Effector CD8-positive, alpha-beta T cell (primary cell): Measurements from ENCODE around the gene SRPX.

Experiments
- DNase-seq: peaks from one replicate; lab custom pipeline; 2025; lab: John Stamatoyannopoulos, UW
- total RNA-seq, 4 experiments: gene quantifications; one replicate each; lab custom pipeline; 2026; lab: John Stamatoyannopoulos, UW

The SRPX gene, protein sequence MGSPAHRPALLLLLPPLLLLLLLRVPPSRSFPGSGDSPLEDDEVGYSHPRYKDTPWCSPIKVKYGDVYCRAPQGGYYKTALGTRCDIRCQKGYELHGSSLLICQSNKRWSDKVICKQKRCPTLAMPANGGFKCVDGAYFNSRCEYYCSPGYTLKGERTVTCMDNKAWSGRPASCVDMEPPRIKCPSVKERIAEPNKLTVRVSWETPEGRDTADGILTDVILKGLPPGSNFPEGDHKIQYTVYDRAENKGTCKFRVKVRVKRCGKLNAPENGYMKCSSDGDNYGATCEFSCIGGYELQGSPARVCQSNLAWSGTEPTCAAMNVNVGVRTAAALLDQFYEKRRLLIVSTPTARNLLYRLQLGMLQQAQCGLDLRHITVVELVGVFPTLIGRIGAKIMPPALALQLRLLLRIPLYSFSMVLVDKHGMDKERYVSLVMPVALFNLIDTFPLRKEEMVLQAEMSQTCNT
- total RNA-seq = 0 to 0.54 (median 0) reads per million in 4 experiments

DNA sequence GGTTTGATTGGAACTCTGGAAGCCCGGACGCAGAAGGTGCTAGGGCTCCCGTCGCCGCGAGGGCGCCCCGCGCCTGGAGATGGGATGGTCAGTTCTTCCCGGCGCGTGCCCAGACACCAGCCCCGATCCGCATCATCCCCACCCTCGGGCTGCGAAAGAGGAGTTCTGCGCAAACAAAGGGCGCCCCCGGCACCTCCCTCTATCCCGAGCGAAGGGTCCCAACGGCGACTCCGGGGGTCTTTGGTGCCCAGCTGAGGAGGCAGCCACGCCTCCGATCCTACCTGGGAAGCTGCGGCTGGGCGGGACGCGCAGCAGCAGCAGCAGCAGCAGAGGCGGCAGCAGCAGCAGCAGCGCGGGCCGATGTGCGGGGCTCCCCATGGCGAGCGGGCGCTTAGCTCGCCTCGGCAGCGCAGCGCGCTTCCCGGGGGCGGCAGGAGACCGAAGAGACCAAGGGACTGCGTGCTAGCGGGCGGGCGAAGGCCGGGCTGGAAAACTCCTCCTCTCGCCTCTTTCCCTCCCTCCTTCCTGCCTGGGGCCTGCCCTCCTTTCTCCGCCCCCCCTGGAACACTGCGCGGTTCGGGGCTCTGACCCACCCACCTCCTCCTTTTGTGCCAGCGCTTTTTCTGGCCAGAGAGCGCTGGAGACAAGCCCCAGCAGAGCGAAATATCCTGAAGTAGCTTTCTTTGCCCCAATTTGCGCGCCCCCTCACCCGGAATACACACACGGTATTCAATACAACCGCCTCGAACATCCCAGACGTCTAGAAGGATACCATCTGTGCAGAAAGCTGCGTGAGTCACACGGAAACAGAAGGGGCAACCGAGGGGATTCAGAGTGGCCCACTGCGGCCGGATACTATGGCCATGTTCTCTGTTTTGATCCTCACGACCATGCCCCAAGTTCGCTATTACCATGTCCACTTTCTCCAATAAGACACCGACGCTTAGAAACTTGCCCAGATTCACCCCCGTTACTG, at the start of gene SRPX:
Gene SRPX, minus strand, starts transcription at position 457 of the 976 bp plus-strand sequence. Its CDS starts 79 bp downstream, at position 378.
- no peak for DNase-seq

DNA sequence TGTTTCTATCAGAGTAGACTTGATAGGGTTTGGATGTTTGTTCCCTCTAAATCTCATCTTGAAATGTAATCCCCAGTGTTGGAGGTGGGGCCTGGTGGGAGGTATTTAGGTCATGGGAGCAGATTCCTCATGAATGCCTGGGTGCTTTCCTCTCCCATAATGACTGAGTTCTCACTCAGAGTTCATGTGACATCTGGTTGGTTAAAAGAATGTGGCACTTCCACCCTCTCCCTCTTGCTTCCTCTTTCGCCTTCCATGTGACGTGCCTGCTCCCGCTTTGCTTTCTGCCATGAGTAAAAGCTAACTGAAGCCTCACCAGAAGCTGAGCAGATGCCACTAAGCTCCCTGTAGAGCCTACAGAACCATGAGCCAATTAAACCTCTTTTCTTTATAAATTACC, 47.3 kb upstream of the SRPX start:
- DNase-seq = no peak

DNA sequence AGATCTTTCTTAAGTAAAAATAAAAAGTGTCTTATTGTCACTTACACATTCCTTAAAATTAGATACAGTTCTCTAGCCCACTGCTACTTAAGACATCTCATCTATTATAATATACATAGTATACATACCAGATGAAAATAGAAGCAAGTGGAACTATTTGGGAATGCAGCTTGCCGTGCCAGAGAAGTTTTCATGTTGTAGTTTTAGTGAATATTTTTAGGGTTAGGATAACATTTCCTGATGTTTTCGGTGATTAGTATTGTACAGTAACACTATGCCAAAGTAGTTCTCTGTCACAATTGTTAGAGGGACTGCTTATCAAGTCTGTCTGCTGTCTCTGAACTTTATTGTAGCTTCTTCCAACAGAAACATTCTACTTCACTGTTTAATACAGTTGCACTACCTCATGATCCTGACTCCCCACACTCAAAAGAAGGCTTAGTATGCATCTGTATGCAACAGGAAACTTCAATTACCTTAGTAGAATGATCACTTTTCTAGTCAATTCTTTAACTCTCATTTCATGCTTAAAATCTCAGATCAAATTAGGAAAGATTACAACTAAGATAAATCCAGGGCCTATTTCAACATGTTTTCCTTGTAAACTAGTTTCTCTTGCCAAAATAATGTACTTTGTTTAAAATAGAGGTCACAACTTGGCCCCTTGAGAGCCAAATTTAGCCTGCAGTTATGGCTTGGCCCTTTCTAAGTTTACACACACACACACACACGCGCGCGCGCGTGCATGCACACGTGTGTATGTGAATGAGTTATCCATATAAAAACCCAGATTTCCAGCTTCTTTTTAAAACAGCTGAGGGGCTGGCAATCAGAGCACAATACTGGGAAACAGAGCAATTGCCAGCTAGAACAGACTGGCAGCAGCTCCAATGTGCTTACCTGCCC, 42.3 kb upstream of the SRPX start:
- no peak for DNase-seq

DNA sequence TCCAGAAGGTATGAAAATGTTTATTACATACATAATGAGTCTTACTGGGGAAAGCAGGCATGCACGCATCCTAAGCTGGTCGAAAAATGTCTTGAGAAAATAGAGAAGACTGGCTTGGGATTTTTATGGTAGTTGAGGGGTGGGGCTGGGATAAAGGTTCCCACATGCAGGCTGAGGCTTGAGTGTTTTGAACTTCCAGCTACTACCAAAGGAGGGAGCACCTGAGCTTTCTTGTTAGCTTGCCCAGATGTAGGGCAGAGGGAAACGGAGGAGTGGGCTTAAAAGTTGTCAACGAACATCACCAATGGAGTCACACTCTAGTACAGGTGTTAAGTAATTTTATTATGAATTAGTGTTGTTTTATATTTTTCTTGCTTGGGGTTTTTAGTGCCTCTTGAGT, 39.6 kb upstream of the SRPX start:
- DNase-seq = no peak

DNA sequence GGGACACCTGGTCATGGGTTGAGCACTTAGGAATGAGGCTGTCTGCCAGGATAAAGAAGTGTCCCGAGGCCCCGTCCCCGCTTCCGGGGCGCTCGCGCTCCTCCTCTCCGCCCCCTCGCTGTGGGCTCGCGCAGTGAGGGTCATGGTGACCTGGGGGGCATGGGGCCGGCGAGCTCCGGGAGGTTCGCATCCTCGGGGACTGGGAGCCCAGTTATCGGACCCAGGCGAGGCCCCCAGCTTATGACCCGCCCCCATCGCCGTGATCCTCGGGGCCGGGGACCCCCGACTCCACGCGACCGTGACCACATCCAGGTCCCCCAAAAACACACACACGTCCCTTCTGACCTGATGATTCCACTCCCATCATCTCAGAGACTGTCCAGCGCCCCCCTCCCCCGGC, 35.3 kb upstream of the SRPX start:
- no peak for DNase-seq

DNA sequence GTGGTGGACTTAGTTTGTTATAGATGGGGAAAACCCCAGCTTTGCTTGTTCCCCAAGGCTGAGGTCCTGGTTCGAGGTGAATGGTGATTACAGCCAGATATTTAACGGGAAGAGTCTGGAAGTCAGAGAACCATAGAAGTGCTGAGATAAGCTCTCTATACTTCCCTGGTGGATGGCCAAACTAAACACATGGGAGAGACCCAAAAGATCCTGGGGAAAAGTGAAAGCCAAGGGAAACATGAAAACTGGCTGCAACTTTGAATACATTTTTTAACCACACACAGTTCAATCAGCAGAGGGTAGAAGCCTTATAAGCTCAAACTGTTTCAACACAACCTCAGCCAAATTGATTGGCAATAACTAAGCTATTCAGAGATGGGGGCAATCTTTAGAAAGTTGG, 29.3 kb upstream of the SRPX start:
- DNase-seq = no peak

DNA sequence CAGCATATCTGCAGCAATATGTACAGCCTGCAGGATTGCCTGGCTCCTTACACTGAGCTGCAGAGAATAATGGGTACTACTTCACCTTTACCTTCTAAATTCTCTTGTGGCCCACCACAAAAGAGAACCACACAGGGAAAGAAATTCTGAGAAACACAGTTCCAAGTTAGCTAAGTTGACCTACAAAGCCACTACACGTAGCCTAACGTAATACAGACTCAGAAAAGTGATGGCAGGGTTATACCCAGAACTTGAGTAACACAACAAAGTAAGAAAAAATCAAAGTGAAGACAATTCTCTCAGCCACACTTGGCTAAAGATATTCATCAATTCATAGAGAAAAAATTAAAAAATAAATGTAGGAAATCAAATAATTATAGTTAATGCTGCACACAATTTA, 26.4 kb upstream of the SRPX start:
- DNase-seq = no peak

DNA sequence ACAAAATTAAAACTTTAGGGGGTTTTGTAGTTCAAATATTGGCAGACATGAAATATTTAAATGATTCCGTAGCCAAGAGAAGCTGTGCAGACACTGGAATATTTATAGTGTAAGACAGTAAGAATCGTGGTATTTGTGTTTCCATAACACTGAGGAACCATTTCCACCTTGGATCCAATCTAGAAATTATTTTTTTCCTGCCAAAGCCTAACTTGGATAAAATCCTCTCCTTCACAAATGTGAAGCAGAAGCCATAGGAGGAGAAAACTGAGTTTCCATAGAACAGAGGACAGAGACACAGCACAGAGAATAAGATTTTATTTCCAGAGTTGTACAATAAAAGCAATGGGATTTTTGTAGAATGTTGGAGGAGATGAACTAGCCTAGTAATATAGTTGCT, 19.9 kb upstream of the SRPX start:
- no peak for DNase-seq

DNA sequence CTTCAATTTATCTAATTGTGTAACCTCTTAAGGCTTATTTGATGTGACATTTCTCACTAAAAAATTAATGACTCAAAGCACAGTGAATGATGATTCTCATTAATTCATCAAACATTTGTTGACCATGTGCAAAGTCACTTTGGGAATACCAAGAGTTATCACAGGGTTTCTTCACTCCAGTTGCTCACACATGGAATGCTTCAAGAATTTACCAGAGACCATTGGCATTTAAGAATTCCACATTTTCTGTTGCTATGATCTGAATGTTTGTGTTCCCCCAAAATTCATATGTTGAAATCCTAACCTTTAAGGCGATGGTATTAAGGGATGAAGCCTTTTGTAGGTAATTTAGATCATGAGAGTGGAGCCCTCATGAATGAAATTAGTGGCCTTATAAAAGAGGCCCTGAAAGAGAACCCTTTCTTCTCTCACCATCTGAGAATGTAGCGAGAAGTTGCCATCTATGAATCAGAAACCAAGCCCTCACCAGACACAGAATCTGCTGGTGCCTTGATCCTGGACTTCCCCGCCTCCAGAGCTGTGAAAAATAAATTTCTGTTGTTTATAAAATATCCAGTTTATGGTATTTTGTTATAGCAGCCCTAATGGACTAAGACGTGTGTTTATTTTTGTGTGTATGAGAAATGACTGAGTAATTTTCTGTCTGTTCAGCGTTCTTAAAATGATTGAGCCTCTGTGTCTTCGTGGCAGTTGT, 16.4 kb upstream of the SRPX start:
- DNase-seq = no peak

DNA sequence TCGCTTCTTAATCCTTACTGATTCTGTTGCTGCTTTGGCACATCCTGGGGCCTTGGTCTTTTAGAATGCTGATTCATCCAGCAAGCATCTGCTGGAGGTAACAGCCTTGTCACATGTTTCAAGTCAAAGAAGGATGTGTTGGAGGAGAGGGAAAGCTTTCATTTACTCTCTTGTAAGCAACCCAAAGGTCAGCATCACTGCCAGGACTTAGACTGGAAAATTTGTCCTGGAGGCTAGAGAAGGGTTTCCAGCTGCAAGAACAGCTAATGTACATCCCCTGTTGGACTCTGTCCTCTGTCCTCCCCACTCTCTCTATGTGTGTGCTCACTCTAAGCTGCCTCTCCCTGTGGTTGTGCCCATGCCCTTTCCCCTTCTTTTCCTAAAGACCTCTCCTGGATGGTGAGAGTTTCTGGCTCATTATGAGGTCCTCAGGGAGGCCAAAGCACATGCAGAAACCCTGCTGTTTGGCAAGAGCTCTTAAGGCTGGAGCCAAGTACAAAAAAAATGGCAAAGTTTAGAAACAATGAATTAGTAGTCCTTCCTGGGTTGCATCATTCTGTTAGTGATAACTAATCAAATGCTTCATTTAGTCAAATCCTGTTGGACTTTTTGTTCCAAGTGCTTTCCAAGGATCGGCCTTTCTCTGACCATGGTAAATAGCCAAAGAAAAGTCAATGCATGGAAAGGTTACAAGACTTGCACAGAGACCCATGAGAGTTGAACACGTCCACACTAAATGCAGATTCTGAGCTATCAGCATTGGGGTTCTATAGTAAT, 13.4 kb upstream of the SRPX start:
- no peak for DNase-seq

DNA sequence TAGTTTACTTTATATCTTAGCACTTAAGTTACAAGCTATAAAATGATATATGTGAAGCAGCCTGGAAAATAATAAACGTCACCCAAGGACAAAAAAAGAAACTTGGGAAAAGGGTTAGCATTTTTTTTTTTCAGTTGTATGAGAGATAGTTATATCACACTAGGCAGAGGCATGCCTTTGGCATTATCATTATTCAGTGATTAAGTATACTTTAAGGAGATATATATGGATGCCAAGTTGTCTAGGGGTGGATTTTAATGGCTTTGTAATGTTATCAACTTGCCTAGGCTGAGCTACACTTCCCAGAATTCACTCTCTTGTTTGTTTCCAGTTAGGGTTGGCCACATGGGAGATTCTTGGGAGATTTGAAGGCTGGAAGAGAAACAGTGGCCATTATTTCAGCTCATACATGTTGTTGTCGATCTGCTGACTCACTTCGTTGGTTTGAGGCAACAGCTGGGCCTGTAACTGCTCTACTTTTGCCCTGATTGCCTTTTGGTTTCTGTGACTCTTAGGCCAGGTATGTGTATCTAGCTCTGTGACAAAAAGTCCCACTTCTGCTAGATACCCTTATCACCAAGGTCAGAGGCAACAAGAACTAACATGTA, 11.5 kb upstream of the SRPX start:
- DNase-seq = no peak

DNA sequence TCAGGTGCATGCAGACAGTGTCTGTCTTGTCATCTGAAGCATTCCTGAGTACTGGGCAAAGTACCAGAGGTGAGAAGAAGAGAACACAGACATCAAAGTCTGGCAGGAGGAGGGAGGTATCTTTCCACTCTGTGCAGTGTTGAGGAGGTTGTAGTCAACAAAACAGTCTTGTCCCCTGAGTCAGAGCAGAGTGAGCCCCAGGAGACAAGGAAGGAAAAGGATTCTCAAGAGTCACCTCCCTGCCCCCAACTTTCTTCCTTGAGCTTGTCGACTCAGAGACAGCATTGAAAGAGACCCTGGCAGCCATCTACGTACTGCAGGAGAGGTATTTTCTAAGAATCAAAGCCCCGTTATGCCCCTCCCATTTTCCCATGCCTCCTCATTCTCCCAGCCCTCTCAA, 4.4 kb upstream of the SRPX start:
- no peak for DNase-seq

DNA sequence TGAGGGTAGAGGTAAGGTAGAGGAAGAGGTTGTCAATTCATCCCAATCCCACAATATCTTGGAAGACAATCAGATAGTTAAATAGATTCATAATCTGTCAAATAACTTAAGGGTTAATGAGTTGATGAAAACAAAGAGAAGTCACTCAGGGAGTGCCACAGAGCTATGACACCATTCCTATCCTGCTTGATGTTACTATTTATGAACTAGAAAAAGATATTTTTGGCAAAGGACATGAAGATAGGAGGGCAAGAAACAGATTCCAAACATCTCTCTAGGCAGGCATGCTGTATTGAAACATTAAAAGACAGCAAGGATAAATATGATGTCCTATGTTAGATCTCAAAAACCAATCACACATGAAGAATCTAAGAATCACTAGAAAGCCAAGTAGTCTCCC, 3.5 kb upstream of the SRPX start:
- DNase-seq = no peak

DNA sequence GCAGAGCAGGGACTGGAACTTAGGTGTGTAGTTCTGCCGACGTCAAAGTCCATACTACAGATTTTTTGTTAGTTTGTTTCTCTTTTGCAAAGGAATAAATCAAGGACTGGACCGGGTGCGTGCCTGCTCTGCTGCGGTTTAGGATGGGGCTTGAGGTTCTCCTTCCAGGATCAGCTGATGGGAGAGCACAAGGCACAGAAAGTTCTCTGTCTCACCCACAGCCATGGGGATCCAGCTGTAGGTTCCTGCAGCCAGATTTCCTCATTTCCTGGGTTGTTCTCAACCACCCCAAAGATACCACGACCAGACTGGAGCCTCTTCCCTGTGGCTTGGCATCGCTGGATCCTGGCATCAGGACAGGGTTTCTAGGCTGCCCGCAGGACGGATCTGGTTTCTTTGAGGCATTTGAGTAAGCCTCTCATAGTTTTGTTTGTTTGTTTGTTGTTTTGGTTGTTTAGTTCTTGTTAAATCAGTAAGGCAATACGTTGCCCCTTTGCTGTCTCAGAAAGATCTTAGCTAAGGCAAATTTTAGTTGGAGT, 789 bp upstream of the SRPX start:
- no peak for DNase-seq

DNA sequence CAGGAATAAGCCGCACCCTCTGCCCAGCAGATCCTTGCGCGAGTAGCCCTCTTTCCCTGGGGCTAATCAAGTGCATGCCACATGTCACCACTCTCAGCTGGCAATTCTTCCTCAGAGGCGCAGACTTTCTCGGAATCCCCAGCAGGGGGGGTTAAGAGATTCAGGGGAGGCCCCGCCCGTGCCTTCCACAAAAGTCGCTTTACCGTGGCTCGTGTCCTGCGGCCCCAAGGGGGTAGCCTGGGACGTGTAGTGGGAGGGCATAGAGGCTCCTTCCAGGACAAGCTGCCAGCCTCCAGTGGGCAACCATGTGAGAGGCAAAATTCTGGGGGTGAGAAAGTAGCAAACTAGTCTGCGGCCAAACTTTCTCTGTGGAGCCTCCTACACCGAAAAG, 652 bp downstream of the SRPX start:
- no peak for DNase-seq

DNA sequence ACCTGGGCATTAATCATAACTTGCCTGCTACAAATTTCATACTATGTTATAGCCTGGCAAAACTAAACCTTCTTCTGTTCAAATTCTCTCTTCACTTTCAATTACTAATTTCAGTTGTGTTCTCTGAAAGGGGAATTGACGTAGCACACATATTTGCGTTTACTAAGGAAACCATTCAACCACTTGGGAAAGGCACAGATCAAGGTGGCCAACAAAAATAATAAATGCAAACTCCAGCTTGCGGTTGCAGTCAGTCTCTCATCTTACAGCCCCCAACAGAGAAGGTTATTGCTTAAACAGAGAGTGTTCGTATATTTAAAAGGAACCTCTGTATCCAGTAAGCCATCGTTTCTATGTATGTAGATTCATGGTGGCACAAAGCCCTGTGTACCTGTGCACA, 4.0 kb downstream of the SRPX start:
- no peak for DNase-seq

DNA sequence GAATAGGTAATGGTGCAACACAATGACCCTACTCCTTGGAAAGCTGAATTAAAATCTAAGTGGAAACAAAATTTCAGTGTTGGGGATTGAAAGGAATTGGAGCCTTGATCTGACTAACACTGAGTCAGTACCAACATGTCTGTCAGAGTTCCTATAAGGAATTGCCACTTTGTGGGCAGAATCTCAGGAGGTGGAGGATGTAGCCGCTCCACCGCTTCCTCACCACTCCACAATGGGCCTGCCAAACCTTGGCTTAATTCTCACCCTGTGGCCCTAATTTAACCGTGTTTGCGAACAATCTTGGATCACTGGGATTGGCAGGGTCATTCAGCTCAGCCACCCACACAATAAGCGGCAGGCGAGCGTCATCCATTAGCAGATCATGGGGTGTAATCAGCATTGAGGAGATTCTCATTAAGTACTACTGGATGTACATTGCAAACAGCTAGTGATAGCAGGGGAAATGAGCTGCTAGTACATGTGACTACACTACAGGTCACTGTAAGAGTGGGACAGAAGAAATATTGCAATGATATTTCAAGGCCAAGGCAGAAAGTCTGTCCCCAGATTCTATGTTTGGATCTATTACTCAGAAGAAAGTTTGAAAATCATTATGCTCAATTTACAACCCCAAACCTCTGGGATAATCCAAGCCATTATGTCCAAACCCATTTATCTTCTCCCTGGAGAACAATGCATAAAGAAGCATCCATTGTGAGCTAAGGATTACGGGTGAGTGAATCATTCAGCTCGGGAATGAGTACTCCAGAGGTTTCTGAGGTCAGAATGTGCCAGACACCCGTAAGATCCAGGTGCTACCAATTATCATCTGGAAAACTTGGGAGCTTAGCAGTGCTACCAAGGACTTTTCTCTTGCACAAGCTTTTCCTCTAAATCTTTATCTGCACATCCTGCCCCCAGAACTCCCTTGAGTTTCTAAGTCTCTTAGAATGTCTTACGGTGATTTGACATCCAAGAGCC, 5.8 kb downstream of the SRPX start:
- no peak for DNase-seq

DNA sequence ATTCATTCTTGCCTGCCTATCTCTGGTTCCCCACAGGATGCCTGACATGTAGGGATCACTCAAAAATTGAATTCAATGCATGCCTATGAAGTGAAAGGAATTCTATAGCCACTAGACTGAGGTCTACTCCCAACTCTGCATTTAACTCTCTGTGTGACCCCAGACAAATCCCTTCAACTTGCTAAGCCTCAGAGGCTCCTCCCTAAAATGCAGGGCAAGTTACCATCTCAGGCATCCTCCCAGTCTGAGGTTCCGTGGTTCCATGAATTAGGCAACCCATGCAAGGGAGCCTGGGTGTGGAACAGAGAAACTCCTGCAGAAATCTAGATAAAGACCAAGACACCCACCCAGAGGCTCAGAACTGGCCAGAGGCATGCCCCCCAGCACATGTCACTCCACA, 6.6 kb downstream of the SRPX start:
- DNase-seq = no peak
